Measurements from ENCODE around the gene UNCX.

DNA sequence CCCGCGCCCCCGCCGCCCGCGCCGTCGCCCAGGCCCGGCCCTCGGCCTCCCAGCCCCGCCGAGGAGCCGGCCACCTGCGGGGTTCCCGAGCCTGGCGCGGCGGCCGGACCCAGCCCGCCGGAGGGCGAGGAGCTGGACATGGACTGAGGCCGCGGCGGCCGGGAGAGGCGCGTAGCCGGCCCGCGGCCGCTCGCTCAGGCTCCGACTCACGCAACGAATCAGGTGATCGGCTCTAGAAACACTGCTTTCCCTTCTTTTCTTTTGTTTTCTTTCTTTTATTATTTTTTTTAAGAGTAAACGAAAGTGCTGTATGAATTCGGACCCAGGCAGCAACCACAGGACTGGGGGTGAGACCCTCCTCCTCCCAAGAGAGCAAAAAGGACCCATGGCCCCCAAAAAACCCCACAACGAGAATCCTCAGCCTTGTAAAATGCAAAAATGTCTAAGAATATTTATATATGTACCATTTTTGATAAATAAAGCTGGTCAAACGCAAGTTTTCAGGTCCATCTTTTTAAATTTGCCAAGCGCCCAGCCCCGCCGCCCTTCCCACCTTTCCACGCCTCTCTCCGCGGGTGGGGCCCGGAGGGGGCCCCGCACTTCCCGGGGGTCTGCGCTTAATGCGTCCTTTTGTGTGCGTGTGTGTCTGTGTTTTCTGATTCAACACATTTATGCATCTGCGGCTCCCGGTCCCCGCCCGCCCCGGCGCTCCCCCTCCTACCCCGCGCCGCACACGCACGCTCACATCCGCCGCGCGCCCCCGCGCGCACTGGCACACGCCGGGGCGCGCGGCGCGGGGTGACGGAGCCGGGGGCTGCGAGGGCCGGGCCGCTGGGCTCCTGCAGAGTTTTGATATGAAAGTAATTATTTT lies 4.4 kb downstream of the UNCX start:
- TF ChIP-seq, protein P1, sequence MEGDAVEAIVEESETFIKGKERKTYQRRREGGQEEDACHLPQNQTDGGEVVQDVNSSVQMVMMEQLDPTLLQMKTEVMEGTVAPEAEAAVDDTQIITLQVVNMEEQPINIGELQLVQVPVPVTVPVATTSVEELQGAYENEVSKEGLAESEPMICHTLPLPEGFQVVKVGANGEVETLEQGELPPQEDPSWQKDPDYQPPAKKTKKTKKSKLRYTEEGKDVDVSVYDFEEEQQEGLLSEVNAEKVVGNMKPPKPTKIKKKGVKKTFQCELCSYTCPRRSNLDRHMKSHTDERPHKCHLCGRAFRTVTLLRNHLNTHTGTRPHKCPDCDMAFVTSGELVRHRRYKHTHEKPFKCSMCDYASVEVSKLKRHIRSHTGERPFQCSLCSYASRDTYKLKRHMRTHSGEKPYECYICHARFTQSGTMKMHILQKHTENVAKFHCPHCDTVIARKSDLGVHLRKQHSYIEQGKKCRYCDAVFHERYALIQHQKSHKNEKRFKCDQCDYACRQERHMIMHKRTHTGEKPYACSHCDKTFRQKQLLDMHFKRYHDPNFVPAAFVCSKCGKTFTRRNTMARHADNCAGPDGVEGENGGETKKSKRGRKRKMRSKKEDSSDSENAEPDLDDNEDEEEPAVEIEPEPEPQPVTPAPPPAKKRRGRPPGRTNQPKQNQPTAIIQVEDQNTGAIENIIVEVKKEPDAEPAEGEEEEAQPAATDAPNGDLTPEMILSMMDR (IDR thresholded peaks at IDR 0.05) = no peak
- TF ChIP-seq POLR2A (IDR thresholded peaks at IDR 0.05) = no peak

All from lower leg skin (tissue), 3 donors.